Keratinocyte (primary cell): ENCODE measurements around the gene B3GAT1. TPM values are rescaled to one million over a fixed set of nuclear protein-coding genes. Genes with fewer than 3 reads are reported as not detected.
"Not testable (repeated sequence)": the region's sequence is repeated elsewhere in the genome, so short reads cannot be mapped to it uniquely, and the experiment has no call there.

Experiments
- DNase-seq: peaks from one replicate; pipeline ENCODE4 v3.0.0-alpha.2; 2011; ENCODE audit warnings: low read depth, missing footprints, low spot score
- FAIRE-seq: peaks from 2 replicates; lab custom pipeline; 2011; peaks lifted over from hg19 to GRCh38; lab: Jason Lieb, UNC
- H2AFZ ChIP-seq: 2 replicates; pipeline ENCODE4 v1.6.0; 2012; ENCODE audit warnings: low read length, control low read depth, inconsistent platforms; ENCODE audit not compliant: control insufficient read depth
- H3K27ac ChIP-seq: 2 replicates; pipeline ENCODE4 v1.5.1; 2011; ENCODE audit warnings: low read length; ENCODE audit not compliant: control insufficient read depth, insufficient read depth
- H3K27me3 ChIP-seq: 3 replicates; pipeline ENCODE4 v1.6.0; 2011; ENCODE audit warnings: low read length; ENCODE audit not compliant: control insufficient read depth, insufficient read depth; ENCODE audit errors: extremely low read depth
- H3K36me3 ChIP-seq, 2 experiments: 2 replicates in 1 of 2; 3 replicates in 1 of 2; pipeline ENCODE4 v1.5.1; 2011; ENCODE audit warnings: low read length in 2 of 2, mild to moderate bottlenecking in 1 of 2; ENCODE audit not compliant: control insufficient read depth in 2 of 2, insufficient read depth in 2 of 2; ENCODE audit errors: extremely low read depth in 1 of 2
- H3K4me1 ChIP-seq: 3 replicates; pipeline ENCODE4 v1.5.1; 2011; ENCODE audit warnings: low read length; ENCODE audit not compliant: control insufficient read depth, insufficient read depth; ENCODE audit errors: extremely low read depth
- H3K4me2 ChIP-seq: 3 replicates; pipeline ENCODE4 v1.6.0; 2011; ENCODE audit warnings: low read depth, low read length; ENCODE audit not compliant: control insufficient read depth, insufficient read depth; ENCODE audit errors: extremely low read depth
- H3K4me3 ChIP-seq, 3 experiments: fragments of 200-600 bp in 1 of 3; sonication (generic) in 1 of 3; 2 replicates in 2 of 3; 3 replicates in 1 of 3; pipeline ENCODE4 v1.5.1; 2011 to 2016; ENCODE audit warnings: low read length in 3 of 3, mild to moderate bottlenecking in 3 of 3, control low read depth in 2 of 3, inconsistent platforms in 1 of 3, low read depth in 1 of 3, mixed read lengths in 1 of 3, mixed run types in 1 of 3, moderate library complexity in 1 of 3; ENCODE audit not compliant: control insufficient read depth in 2 of 3, insufficient read depth in 2 of 3; ENCODE audit errors: extremely low read depth in 1 of 3
- H3K79me2 ChIP-seq: 2 replicates; pipeline ENCODE4 v1.6.0; 2012; ENCODE audit warnings: low read length; ENCODE audit not compliant: control insufficient read depth, insufficient read depth
- H3K9ac ChIP-seq: 3 replicates; pipeline ENCODE4 v1.6.0; 2011; ENCODE audit warnings: low read length; ENCODE audit not compliant: control insufficient read depth, insufficient read depth; ENCODE audit errors: extremely low read depth
- H3K9me1 ChIP-seq: 3 replicates; pipeline ENCODE4 v1.6.0; 2011; ENCODE audit warnings: low read length; ENCODE audit not compliant: control insufficient read depth, insufficient read depth; ENCODE audit errors: extremely low read depth
- H3K9me3 ChIP-seq: 2 replicates; pipeline ENCODE4 v1.5.1; 2012; ENCODE audit warnings: low read depth, low read length; ENCODE audit not compliant: control insufficient read depth
- H4K20me1 ChIP-seq: 3 replicates; pipeline ENCODE4 v1.6.0; 2011; ENCODE audit warnings: low read length; ENCODE audit not compliant: control insufficient read depth, insufficient read depth; ENCODE audit errors: extremely low read depth
- CTCF ChIP-seq, 3 experiments: IDR thresholded peaks in 1 of 3; conservative IDR thresholded peaks in 1 of 3; optimal IDR thresholded peaks in 1 of 3; 2 replicates in 2 of 3; 3 replicates in 1 of 3; pipeline versions ENCODE3 to v1.5.1; 2011; ENCODE audit warnings: low read length in 3 of 3, mild to moderate bottlenecking in 3 of 3, moderate library complexity in 2 of 3, control low read depth in 1 of 3, inconsistent platforms in 1 of 3; ENCODE audit not compliant: insufficient read depth in 2 of 3; ENCODE audit errors: extremely low read depth in 1 of 3
- EZH2 ChIP-seq: IDR thresholded peaks from one replicate; pipeline ENCODE4 v1.6.1; 2012; ENCODE audit warnings: inconsistent platforms, mild to moderate bottlenecking, low read length, moderate library complexity
- dilution Hi-C: fragments of 300-500 bp; cut with MboI; formaldehyde crosslinking; loops from one replicate; pipeline ENCODE4 v1.7.0; 2020; ENCODE audit warnings: low sequenced_read_pairs; ENCODE audit not compliant: extremely low pct_ligation_motif_present
- polyA plus RNA-seq, 5 experiments: library from polyadenylated mRNA; depleted of rRNA in 3 of 5; stranded (reverse) in 3 of 5; stranded (forward) in 1 of 5; unstranded in 1 of 5; fragments of >200 nt; gene quantifications; 1 replicate in 1 of 5; 2 replicates in 3 of 5; 3 replicates in 1 of 5; pipeline versions ENCODE4 v1.2.1 to v1.2.3, GENCODE V29; 2011 to 2012; ENCODE audit warnings: missing spikeins in 2 of 5, low read depth in 1 of 5, low replicate concordance in 1 of 5

Gene B3GAT1
- polyA plus RNA-seq, 1 donor (not counting 4 experiments of a cell fraction or from before 2014, with no cell fraction given): 0.04 TPM

GRCh38 chr11:134459246-134460061 is 47.4 kb upstream of the B3GAT1 start:
- Histone ChIP-seq H3K4me3 (no peak overlapping the region), H3K36me3 (no peaks in the 10 kb centered on the region), H3K79me2 (no peaks in the 10 kb centered on the region), H4K20me1 (no peaks in the 10 kb centered on the region), H2AFZ (no peak overlapping the region), H3K9ac (no peak overlapping the region), H3K9me3 (no peaks in the 10 kb centered on the region), H3K9me1 (no peaks in the 10 kb centered on the region), H3K4me1 (no peaks in the 10 kb centered on the region), H3K27ac (no peak overlapping the region), H3K27me3 (no peaks in the 10 kb centered on the region), H3K4me2 (no peak overlapping the region)
- FAIRE-seq: no peak
- dilution Hi-C loops: no loop called here
- no peak for DNase-seq
- no peak for TF ChIP-seq EZH2
- no peak for TF ChIP-seq CTCF (optimal IDR thresholded peaks at IDR 0.05 in 1 of 3, IDR thresholded peaks at IDR 0.05 in 1 of 3, conservative IDR thresholded peaks at IDR 0.05 in 1 of 3; ENCODE audit: extremely low read depth in 1 of 3, insufficient read depth in 2 of 3, low read length in 3 of 3)

GRCh38 chr11:134457411-134458007 is 45.5 kb upstream of the B3GAT1 start:
- H3K27ac ChIP-seq, H3K9ac ChIP-seq, H2AFZ ChIP-seq, H3K9me3 ChIP-seq, FAIRE-seq, H3K4me2 ChIP-seq, dilution Hi-C loops, H4K20me1 ChIP-seq, H3K27me3 ChIP-seq, DNase-seq, H3K9me1 ChIP-seq, H3K36me3 ChIP-seq, H3K79me2 ChIP-seq, H3K4me3 ChIP-seq, H3K4me1 ChIP-seq: not testable (repeated sequence)
